HL-60/S4 (cell line): ENCODE data around the gene ZNF135.

Experiments used
- in situ Hi-C: fragments of 300-500 bp; cut with MboI; formaldehyde crosslinking; loops from 2 replicates; pipeline ENCODE4 v1.14.3; 2022; ENCODE audit warnings: low sequenced_read_pairs

ZNF135 gene

GRCh38 chr19:58089846-58090245 is 30.8 kb downstream of the ZNF135 start:
- in situ Hi-C loops, result no loop called here

- in situ Hi-C loops, result no loop called here
These were observed 32.3 kb downstream of the ZNF135 start for GRCh38 chr19:58091251-58091995.

- in situ Hi-C loops, result no loop called here
These were observed 34.0 kb downstream of the ZNF135 start for GRCh38 chr19:58093071-58093470.

GRCh38 chr19:58095328-58095727 is 36.2 kb downstream of the ZNF135 start:
- in situ Hi-C loops, result no loop called here

GRCh38 chr19:58096884-58097283 is 37.8 kb downstream of the ZNF135 start:
- in situ Hi-C loops, result no loop called here

- in situ Hi-C loops, result no loop called here
These were observed 38.3 kb downstream of the ZNF135 start for GRCh38 chr19:58097349-58097748.

GRCh38 chr19:58097781-58098681 is 38.9 kb downstream of the ZNF135 start, which contains the start of gene ZSCAN18:
Gene ZSCAN18, minus strand, starts transcription at chr19:58098231. Its CDS starts 7,964 bp downstream, at chr19:58090267.
- in situ Hi-C loops, result no loop called here

- in situ Hi-C loops, result no loop called here
These were observed 39.6 kb downstream of the ZNF135 start for GRCh38 chr19:58098682-58098998.

GRCh38 chr19:58107778-58108545 is 48.9 kb downstream of the ZNF135 start:
- in situ Hi-C loops, result no loop called here

- in situ Hi-C loops, result no loop called here
These were observed 49.4 kb downstream of the ZNF135 start for GRCh38 chr19:58108546-58108817.

GRCh38 chr19:58117841-58118575 is 58.9 kb downstream of the ZNF135 start:
- in situ Hi-C loops, result no loop called here

- in situ Hi-C loops, result no loop called here
These were observed 60.1 kb downstream of the ZNF135 start for GRCh38 chr19:58118979-58119733.
